GM23338 (cell line): ENCODE measurements around the gene HJURP. TPM values are rescaled to one million over a fixed set of nuclear protein-coding genes. Genes with fewer than 3 reads are reported as not detected.

ENCODE experiments used
- ATAC-seq: fragments of 200-7000 bp; cut with Tn5 transposase; 3 replicates; pipeline ENCODE4 v1.9.1; 2020
- DNase-seq: peaks from one replicate; pipeline ENCODE4 v3.0.0-alpha.2; 2015; ENCODE audit warnings: low spot score
- H2AFZ ChIP-seq: fragments of 200-600 bp; sonication (generic); 2 replicates; pipeline ENCODE4 v1.8.0; 2016; ENCODE audit warnings: antibody characterized with exemption, mild to moderate bottlenecking, moderate library complexity
- H3F3A ChIP-seq: fragments of 200-600 bp; sonication (generic); replicated peaks from 2 replicates; pipeline ENCODE4 v1.8.0; 2017; ENCODE audit warnings: antibody characterized with exemption, mixed run types, low read depth
- H3K27ac ChIP-seq: fragments of 200-600 bp; sonication (generic); 2 replicates; pipeline ENCODE4 v1.6.1; 2016; ENCODE audit warnings: low read depth
- H3K27me3 ChIP-seq: fragments of 200-600 bp; sonication (generic); 2 replicates; pipeline ENCODE4 v1.8.0; 2016; ENCODE audit warnings: mild to moderate bottlenecking, mixed run types, moderate library complexity; ENCODE audit not compliant: insufficient read depth
- H3K36me3 ChIP-seq: fragments of 200-600 bp; sonication (generic); 2 replicates; pipeline ENCODE4 v1.8.0; 2016; ENCODE audit warnings: mild to moderate bottlenecking; ENCODE audit not compliant: insufficient read depth
- H3K4me1 ChIP-seq: fragments of 200-600 bp; sonication (generic); 2 replicates; pipeline ENCODE4 v1.8.0; 2016; ENCODE audit warnings: mild to moderate bottlenecking, moderate library complexity; ENCODE audit not compliant: insufficient read depth
- H3K4me2 ChIP-seq: fragments of 200-600 bp; sonication (generic); 2 replicates; pipeline ENCODE4 v1.7.1; 2017; ENCODE audit warnings: mixed run types
- H3K4me3 ChIP-seq: fragments of 200-600 bp; sonication (generic); 2 replicates; pipeline ENCODE4 v1.6.1; 2016; ENCODE audit warnings: mixed run types
- H3K79me2 ChIP-seq: fragments of 200-600 bp; sonication (generic); replicated peaks from 2 replicates; pipeline ENCODE4 v1.8.0; 2017; ENCODE audit warnings: mild to moderate bottlenecking; ENCODE audit not compliant: insufficient read depth
- H3K9me2 ChIP-seq: fragments of 200-600 bp; sonication (generic); 2 replicates; pipeline ENCODE4 v1.8.0; 2017; ENCODE audit not compliant: insufficient read depth
- H4K20me1 ChIP-seq: fragments of 200-600 bp; sonication (generic); replicated peaks from 2 replicates; pipeline ENCODE4 v1.8.0; 2017; ENCODE audit warnings: mild to moderate bottlenecking; ENCODE audit not compliant: insufficient read depth
- H3K27ac Mint-ChIP-seq: 2 replicates; pipeline ENCODE4 v1.8.0; 2020; ENCODE audit warnings: inconsistent platforms, mild to moderate bottlenecking, moderate library complexity, mixed read lengths
- H3K27me3 Mint-ChIP-seq: 3 replicates; pipeline ENCODE4 v1.8.0; 2022; ENCODE audit warnings: low read depth, mild to moderate bottlenecking, moderate library complexity, mixed read lengths, inconsistent platforms; ENCODE audit not compliant: insufficient read depth, poor library complexity
- H3K36me3 Mint-ChIP-seq: 3 replicates; pipeline ENCODE4 v1.8.0; 2021; ENCODE audit warnings: low read depth, mild to moderate bottlenecking, inconsistent platforms, moderate library complexity, mixed read lengths
- H3K4me1 Mint-ChIP-seq: 3 replicates; pipeline ENCODE4 v1.8.0; 2020; ENCODE audit warnings: mild to moderate bottlenecking, inconsistent platforms, mixed read lengths
- H3K4me3 Mint-ChIP-seq: 3 replicates; pipeline ENCODE4 v1.8.0; 2021; ENCODE audit warnings: moderate library complexity, mild to moderate bottlenecking, inconsistent platforms, mixed read lengths
- H3K9me3 Mint-ChIP-seq: 3 replicates; pipeline ENCODE4 v1.8.0; 2020; ENCODE audit warnings: moderate library complexity, mild to moderate bottlenecking, inconsistent platforms, mixed read lengths
- CREB1 ChIP-seq: fragments of 250-450 bp; sonication (Bioruptor Pico); IDR thresholded peaks from 2 replicates; pipeline ENCODE4 v1.5.0; 2020; ENCODE audit warnings: low read depth, mild to moderate bottlenecking, moderate library complexity
- CTCF ChIP-seq, 2 experiments: fragments of 200-600 bp in 1 of 2; sonication (generic) in 1 of 2; conservative IDR thresholded peaks; 2 replicates each; pipeline versions ENCODE4 v1.5.1 to v1.6.1; 2016 to 2017; ENCODE audit warnings: antibody characterized with exemption in 2 of 2, low read depth in 2 of 2, mild to moderate bottlenecking in 2 of 2, moderate library complexity in 1 of 2
- ETS1 ChIP-seq: IDR thresholded peaks from 2 replicates; pipeline ENCODE4 v1.6.1; 2016; ENCODE audit warnings: antibody characterized with exemption
- EZH2 ChIP-seq: fragments of 200-600 bp; sonication (generic); IDR thresholded peaks from one replicate; pipeline ENCODE4 v1.8.0; 2017; ENCODE audit warnings: antibody characterized with exemption, mild to moderate bottlenecking, low read depth; ENCODE audit not compliant: unreplicated experiment
- EZH2phosphoT487 ChIP-seq: fragments of 200-600 bp; sonication (generic); IDR thresholded peaks from one replicate; pipeline ENCODE4 v1.8.1; 2018; ENCODE audit warnings: antibody characterized with exemption; ENCODE audit not compliant: unreplicated experiment
- JUNB ChIP-seq: IDR thresholded peaks from one replicate; pipeline ENCODE4 v1.6.1; 2016; ENCODE audit warnings: antibody characterized with exemption; ENCODE audit not compliant: unreplicated experiment
- NANOG ChIP-seq: IDR thresholded peaks from 2 replicates; pipeline ENCODE4 v1.6.1; 2016; ENCODE audit warnings: antibody characterized with exemption, borderline replicate concordance
- POLR2AphosphoS5 ChIP-seq: IDR thresholded peaks from 2 replicates; pipeline ENCODE4 v1.6.1; 2016; ENCODE audit warnings: antibody characterized with exemption, low read depth
- REST ChIP-seq: IDR thresholded peaks from one replicate; pipeline ENCODE4 v1.6.1; 2018; ENCODE audit warnings: antibody characterized with exemption; ENCODE audit not compliant: unreplicated experiment
- STAT1 ChIP-seq: IDR thresholded peaks from one replicate; pipeline ENCODE4 v1.6.1; 2016; ENCODE audit warnings: antibody characterized with exemption; ENCODE audit not compliant: unreplicated experiment
- ZNF114 ChIP-seq: fragments of 250-450 bp; sonication (Bioruptor Pico); IDR thresholded peaks from 2 replicates; pipeline ENCODE4 v1.5.0; 2020; ENCODE audit warnings: mild to moderate bottlenecking, moderate library complexity
- ZNF331 ChIP-seq: fragments of 250-450 bp; sonication (Bioruptor Pico); IDR thresholded peaks from 2 replicates; pipeline ENCODE4 v1.5.0; 2020; ENCODE audit warnings: low read depth, mild to moderate bottlenecking, moderate library complexity
- polyA plus RNA-seq: library from polyadenylated mRNA; unstranded; fragments of >200 nt; fragmentation: Nextera tagmentation; extraction: Ambion mirVana; gene quantifications from 2 replicates; pipeline ENCODE4 v1.2.1, GENCODE V29; 2016
- total RNA-seq: library from RNA; depleted of rRNA; stranded (reverse); fragments of >200 nt; shearing (Covaris generic); gene quantifications from 2 replicates; pipeline ENCODE4 v1.2.3, GENCODE V29; 2014
- TF ChIP-seq, protein P1 (sequence below): fragments of 250-450 bp; sonication (Bioruptor Pico); IDR thresholded peaks from 2 replicates; pipeline ENCODE4 v1.5.0; 2020; ENCODE audit warnings: mild to moderate bottlenecking, moderate library complexity

Gene HJURP
- total and polyA plus RNA-seq, 2 experiments from 2014 or later: 42.9 to 49.2 TPM

DNA sequence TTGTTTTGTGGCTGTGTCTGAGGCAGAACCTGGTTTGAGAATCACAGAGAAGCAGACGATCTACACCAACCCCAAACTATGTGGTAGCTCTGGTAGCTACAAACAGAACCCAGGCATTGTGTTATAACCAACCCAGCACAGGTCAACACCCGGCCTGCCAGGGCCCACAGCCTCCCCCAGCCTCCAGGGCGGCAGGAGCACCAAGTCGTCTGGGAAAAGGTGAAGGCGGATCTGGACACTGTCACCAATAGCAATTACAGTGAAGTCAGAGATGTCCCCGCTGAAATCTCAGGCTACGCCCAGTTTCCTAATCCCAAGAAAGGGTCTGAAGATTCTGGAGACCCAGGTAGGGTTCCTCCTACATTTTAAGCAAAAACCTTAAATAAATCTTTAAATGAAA lies 3.6 kb downstream of the HJURP start:
- no peak for ATAC-seq
- Histone ChIP-seq H4K20me1 (peaks cover 37% of the 10 kb centered on the region), H3K36me3 (peaks cover 68% of the 10 kb centered on the region)

More for the DNA sequence above, 3.6 kb downstream of the HJURP start:
- no peaks in the 10 kb centered on the region for H3K27me3 ChIP-seq
- peaks cover under 1% of the 10 kb centered on the region; the same call in 1 of the 2 replicates for H3K9me2 ChIP-seq
- Mint-ChIP-seq H3K9me3 (no peaks in the 10 kb centered on the region), H3K4me1 (peaks cover 20% of the 10 kb centered on the region), H3K4me3 (no peak overlapping the region), H3K27me3 (peaks cover 14% of the 10 kb centered on the region), H3K27ac (no peak overlapping the region), H3K36me3 (peaks cover 82% of the 10 kb centered on the region)
- TF ChIP-seq ETS1 (no peak), EZH2 (no peak), ZNF114 (no peak), CREB1 (CRISPR knock-in tag) (no peak), CTCF (conservative IDR thresholded peaks at IDR 0.05; ENCODE audit: low read depth in 2 of 2) (no peak), JUNB (no peak), EZH2phosphoT487 (no peak), STAT1 (no peak), POLR2AphosphoS5 (no peak), ZNF331 (CRISPR knock-in tag) (no peak), REST (no peak), NANOG (no peak)
- TF ChIP-seq, protein P1, sequence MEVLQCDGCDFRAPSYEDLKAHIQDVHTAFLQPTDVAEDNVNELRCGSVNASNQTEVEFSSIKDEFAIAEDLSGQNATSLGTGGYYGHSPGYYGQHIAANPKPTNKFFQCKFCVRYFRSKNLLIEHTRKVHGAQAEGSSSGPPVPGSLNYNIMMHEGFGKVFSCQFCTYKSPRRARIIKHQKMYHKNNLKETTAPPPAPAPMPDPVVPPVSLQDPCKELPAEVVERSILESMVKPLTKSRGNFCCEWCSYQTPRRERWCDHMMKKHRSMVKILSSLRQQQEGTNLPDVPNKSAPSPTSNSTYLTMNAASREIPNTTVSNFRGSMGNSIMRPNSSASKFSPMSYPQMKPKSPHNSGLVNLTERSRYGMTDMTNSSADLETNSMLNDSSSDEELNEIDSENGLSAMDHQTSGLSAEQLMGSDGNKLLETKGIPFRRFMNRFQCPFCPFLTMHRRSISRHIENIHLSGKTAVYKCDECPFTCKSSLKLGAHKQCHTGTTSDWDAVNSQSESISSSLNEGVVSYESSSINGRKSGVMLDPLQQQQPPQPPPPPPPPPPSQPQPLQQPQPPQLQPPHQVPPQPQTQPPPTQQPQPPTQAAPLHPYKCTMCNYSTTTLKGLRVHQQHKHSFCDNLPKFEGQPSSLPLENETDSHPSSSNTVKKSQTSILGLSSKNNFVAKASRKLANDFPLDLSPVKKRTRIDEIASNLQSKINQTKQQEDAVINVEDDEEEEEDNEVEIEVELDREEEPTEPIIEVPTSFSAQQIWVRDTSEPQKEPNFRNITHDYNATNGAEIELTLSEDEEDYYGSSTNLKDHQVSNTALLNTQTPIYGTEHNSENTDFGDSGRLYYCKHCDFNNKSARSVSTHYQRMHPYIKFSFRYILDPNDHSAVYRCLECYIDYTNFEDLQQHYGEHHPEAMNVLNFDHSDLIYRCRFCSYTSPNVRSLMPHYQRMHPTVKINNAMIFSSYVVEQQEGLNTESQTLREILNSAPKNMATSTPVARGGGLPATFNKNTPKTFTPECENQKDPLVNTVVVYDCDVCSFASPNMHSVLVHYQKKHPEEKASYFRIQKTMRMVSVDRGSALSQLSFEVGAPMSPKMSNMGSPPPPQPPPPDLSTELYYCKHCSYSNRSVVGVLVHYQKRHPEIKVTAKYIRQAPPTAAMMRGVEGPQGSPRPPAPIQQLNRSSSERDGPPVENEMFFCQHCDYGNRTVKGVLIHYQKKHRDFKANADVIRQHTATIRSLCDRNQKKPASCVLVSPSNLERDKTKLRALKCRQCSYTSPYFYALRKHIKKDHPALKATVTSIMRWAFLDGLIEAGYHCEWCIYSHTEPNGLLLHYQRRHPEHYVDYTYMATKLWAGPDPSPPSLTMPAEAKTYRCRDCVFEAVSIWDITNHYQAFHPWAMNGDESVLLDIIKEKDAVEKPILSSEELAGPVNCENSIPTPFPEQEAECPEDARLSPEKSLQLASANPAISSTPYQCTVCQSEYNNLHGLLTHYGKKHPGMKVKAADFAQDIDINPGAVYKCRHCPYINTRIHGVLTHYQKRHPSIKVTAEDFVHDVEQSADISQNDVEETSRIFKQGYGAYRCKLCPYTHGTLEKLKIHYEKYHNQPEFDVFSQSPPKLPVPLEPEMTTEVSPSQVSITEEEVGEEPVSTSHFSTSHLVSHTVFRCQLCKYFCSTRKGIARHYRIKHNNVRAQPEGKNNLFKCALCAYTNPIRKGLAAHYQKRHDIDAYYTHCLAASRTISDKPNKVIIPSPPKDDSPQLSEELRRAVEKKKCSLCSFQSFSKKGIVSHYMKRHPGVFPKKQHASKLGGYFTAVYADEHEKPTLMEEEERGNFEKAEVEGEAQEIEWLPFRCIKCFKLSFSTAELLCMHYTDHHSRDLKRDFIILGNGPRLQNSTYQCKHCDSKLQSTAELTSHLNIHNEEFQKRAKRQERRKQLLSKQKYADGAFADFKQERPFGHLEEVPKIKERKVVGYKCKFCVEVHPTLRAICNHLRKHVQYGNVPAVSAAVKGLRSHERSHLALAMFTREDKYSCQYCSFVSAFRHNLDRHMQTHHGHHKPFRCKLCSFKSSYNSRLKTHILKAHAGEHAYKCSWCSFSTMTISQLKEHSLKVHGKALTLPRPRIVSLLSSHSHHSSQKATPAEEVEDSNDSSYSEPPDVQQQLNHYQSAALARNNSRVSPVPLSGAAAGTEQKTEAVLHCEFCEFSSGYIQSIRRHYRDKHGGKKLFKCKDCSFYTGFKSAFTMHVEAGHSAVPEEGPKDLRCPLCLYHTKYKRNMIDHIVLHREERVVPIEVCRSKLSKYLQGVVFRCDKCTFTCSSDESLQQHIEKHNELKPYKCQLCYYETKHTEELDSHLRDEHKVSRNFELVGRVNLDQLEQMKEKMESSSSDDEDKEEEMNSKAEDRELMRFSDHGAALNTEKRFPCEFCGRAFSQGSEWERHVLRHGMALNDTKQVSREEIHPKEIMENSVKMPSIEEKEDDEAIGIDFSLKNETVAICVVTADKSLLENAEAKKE: no peak
- H3F3A ChIP-seq: no peaks in the 10 kb centered on the region
- no peak overlapping the region for H2AFZ ChIP-seq
- H3K4me3 ChIP-seq: no peak overlapping the region
- DNase-seq: no peak
- H3K4me2 ChIP-seq: no peak overlapping the region
- H3K27ac ChIP-seq: no peak overlapping the region
- H3K79me2 ChIP-seq: peaks cover 77% of the 10 kb centered on the region
- peaks cover 21% of the 10 kb centered on the region for H3K4me1 ChIP-seq
